Stimulated activated CD8-positive, alpha-beta memory T cell treated with anti-CD3 and anti-CD28 coated beads, Interleukin-7, amount 100 ng/mL, for 4 hours (primary cell): ENCODE data around the gene CYB5A.

Experiments
- DNase-seq, 2 donors: peaks; one replicate each; pipeline ENCODE4 v3.0.0-alpha.2; 2020; ENCODE audit warnings: low read depth in 2 of 2

CYB5A gene

GRCh38 chr18:74278058-74278457 lies 13.7 kb downstream of the CYB5A start:
- no peak for DNase-seq

DNA sequence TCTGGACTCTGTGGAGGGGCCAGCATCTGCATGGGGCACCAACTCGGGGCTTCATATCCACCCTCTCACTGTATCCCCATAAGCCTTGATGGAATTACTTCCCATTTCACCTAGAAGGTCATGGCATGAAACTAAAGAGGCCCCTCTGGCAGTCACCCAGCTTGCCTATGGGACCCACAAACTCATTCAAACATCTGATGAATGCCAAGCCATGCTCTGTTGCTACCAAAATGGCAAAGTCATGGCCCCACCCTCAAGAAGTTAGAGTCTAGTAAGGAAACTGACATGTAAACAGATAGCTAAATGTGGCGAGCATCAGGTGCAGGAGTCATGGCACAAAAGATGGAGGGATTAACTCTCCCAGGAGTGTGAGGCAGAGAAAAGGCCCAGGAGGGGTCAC lies 14.5 kb downstream of the CYB5A start:
- DNase-seq, result no peak

GRCh38 chr18:74276609-74277008 lies 15.2 kb downstream of the CYB5A start:
- no peak for DNase-seq

- DNase-seq, result no peak
Observed at GRCh38 chr18:74275736-74276135, 16.0 kb downstream of the CYB5A start.

DNA sequence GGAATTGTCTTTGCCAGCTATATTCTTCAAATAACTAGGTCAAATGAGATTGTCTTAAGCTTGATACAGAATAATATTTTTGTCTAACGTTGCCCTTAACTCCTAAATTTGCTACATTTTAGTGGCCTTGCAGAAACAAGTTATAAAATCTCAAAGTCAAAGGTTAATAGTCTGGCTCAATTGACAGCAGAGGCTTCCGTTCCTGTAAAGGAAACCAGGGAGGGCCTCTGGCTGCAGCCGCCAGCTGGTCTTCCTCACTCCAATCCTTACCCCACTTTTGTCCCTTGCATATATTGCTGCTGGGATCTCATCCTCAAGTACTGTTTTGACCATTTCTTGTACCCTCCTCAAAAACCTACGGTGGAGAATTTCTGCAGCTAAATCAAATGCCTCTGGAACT lies 17.1 kb downstream of the CYB5A start:
- no peak for DNase-seq

GRCh38 chr18:74273394-74273793 lies 18.4 kb downstream of the CYB5A start:
- no peak for DNase-seq

- no peak for DNase-seq
Observed at GRCh38 chr18:74271635-74272034, 20.1 kb downstream of the CYB5A start.

DNA sequence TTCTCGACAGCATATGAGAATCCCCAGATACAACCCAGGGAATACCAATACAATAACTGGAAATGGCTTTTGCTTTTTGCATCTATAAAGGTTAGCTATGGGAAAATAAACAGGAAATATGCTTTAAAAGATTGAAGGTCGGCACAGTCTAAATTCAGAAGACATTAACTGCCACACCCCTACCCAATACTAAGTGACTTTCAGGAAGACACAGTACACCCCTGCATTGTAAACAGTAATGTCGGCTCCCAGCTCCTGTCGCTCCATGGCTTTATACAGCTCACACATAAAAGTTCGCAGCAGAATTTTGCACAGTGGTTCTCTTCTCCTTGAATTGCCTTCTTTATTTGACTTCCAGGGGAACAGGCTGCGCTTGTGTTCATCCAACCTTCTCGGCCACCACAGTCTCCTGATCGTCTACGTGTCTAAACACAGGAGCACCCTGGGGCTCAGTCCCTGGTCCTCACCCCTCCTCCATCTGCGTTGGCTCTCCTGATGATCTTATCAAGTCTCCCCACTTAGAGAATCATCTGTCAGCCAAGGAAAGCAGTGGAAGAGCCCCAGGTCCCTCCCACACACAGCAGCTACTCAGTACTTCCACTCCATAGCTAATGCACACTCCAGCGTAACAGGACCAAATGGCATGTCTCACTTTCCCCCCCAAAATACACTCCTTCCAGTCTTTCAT lies 22.7 kb downstream of the CYB5A start:
- DNase-seq, result no peak

DNA sequence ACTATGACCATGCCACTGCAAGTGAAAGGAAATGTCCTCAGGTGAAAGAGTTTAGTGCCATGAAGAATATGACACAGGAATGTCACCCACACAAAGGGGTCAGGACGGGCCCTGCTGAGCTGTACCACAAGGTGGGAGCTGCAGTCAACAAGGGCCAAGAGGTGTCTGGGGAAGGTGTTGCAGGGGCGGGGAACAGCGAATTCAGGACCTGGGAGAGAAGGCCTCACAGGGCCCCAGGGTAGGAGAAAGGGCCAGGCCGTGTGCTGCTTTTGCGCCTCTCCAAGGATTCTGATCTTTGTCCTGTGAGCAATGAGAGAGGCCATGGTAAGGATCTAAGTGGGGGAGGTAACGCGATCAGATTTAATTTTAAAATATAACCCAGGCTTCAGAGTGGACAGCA lies 23.6 kb downstream of the CYB5A start:
- no peak for DNase-seq

- DNase-seq, result no peak
Observed at GRCh38 chr18:74266161-74266560, 25.6 kb downstream of the CYB5A start.

- no peak for DNase-seq
Observed at GRCh38 chr18:74265546-74266098, 26.1 kb downstream of the CYB5A start.

GRCh38 chr18:74264303-74265020 lies 27.3 kb downstream of the CYB5A start:
- no peak for DNase-seq

DNA sequence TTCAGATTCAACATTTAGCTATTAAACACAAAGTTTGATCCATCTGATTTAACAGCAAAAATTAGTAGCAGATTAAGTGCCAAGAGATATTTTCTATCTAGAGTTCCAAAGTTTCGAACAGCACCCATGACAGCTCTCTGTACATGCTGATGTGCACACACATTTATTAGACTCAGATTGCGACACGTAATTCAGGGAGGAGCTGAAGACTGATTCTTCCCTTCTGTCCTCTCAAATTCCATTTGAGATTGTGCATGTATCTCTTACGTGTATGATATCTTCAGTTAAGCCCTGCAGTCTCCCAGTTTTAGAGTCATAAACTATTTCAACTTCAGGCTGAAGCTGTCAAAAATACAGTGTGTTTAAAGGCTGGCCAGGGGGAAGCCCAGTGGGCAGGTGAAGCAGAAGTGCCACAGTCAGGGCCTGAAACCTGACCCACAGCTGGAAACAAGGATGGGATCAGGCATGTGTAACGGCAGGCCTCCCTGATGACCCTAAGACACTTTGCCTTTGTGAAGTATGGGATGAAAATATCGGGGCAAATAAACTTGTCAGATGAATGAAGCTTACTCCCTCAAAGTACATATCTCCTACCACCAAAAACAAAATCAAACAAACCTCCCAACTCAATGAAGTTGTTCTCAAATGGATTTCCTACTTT lies 30.6 kb downstream of the CYB5A start:
- no peak for DNase-seq

- no peak for DNase-seq
Observed at GRCh38 chr18:74259347-74259746, 32.4 kb downstream of the CYB5A start.

- no peak for DNase-seq
Observed at GRCh38 chr18:74257083-74257482, 34.7 kb downstream of the CYB5A start.

DNA sequence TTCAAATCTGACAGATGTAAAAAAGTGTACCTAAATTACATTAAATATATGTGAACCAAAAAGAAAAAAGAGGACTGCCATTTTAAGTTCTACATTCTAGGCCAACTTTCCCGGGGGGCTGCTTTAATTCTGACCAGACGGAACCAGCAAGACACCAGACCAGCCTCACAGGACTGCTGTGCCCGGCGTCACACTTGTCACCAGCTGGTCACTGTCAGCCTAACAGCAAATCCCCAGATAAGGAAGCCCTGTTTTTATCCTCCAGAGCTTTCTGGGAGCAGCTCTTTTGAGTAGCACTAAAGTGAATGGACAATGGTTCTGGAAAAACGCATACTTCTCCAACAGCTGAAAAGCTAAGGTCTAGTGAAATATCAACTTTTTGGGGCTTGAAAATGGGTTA lies 35.6 kb downstream of the CYB5A start:
- no peak for DNase-seq

DNA sequence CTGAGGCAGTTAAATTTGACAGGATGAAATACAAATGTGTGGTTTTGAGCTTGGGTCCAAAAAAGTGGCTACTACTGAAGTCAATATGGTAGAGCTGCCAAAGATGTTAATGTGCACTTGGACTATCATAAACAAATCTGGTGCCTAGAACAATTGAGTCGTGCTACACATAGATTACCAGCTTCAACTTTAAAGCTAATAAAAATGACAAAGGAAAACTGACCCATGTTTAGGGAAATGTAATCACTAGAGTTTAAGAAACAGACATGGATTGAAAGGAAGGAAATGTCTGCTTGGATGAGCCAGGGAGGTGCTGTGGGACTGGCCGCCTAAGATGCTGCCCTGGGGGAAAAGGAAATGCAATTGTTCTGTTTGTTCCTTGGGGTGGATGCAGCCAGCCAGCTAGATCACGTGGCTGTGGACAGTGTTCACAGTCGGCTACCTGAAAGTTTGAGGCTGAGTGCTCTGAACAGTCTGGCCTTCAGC lies 36.6 kb downstream of the CYB5A start:
- DNase-seq, result no peak

DNA sequence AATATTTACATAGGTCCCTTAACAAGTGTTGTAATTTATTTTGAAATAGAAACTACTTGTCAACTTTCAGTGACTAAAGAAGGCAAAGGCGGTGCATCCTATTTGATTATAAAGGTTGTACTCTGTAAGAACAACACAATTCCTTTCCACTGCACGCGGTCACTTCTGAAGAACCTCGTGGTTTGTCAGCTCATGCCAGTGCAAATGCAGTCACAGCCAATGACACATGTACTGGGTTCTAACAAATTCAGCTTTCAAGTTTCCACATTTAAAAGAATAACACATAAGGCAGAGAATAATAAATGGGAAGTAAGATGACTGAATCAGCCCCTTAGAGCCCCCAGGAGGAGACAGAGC lies 39.7 kb downstream of the CYB5A start:
- DNase-seq, result no peak

- no peak for DNase-seq
Observed at GRCh38 chr18:74251297-74252038, 40.3 kb downstream of the CYB5A start.

DNA sequence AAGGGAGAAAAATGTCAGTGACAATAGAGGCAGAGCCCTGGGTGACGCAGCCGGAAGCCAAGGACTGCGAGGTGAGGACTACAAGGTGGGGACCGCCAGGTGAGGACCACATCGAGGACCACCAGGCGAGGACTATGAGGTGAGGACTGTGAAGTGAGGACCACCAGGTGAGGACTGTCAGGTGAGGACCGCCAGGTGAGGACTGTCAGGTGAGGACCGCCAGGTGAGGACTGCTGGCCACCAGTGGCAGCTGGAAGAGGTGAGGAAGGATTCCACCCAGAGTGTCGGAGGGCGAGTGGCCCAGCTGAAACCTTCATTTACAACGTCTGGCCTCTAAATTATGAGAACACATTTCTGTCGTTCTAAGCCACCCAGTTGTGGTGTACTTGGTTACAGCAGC lies 41.6 kb downstream of the CYB5A start:
- DNase-seq, result no peak

GRCh38 chr18:74249181-74249968 lies 42.4 kb downstream of the CYB5A start:
- DNase-seq, result no peak
